ENCODE results near the gene MAEA. TPM values are rescaled to one million over a fixed set of nuclear protein-coding genes. Genes with fewer than 3 reads are reported as not detected.
A peak's percentile ranks its signal among the peaks of the same experiment; 100 is the strongest.

Gene MAEA
- total RNA-seq, 2 experiments from 2014 or later, result 61.5 to 63.2 TPM

DNA sequence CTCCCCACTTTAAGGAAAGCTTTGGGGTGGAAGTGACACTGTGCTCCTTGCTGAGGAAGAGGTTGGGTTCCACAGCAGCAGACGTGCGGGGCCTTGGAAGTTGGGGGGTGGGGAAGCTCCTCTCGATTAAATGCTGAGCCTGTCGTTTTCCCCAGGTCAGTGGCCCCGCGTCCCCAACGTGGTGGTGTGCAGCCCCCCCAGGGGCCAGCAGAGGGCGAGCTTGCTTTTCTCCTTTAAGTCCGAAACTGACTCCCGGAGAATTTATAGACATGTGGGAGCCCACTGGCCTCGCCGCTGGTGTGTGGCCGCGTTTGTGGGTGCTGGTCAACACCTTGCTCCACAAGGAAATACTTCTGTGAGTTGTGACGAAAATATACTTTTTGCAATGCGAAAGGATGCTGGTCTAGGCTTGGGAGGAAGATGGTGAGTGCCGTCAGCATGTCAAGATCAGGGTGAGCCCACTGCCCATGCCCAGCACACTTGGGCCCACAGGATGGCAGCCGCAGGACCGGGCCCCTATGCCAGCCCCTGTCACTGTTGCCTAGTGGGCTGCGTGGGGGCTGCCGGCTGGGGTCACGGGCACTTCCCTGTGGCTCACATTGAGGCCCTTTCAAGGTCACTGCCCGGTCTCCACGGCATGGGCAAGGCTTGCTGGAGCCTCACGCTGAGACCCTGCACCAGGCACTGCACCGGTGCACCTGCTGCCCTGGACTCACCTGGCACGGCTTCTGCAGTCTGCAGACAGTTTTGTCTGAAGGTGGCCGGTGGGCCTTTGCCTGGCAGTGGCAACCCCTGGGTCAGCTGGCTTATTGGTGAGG, 66.7 kb downstream of the MAEA start:
- Histone ChIP-seq H3K36me3 (ENCODE audit: insufficient read depth, low read length) (peaks cover 58% of the 10 kb centered on the region), H3K4me3 (ENCODE audit: low read length) (no peak overlapping the region), H3K27ac (ENCODE audit: low read depth in 1 of 2, low read length in 2 of 2) (no peak overlapping the region), H3K9me3 (ENCODE audit: control insufficient read depth in 1 of 2, insufficient read depth in 1 of 2, low read length in 2 of 2) (no peaks in the 10 kb centered on the region), H3K27me3 (ENCODE audit: control insufficient read depth in 1 of 2, insufficient read depth in 2 of 2, low read length in 2 of 2) (no peaks in the 10 kb centered on the region), H3K4me1 (ENCODE audit: insufficient read depth, low read length) (peaks cover 16% of the 10 kb centered on the region)
- POLR2A ChIA-PET, result interaction anchor here (1.6 to 2.5 kb wide), 2 partner anchors 9 to 249 kb away, joined by 5 to 10 read pairs; partner anchors contain the start of gene UVSSA
- no peak overlapping the region for H3K4me3 Mint-ChIP-seq
- no peak overlapping the region for H3K27ac Mint-ChIP-seq
- H3K27me3 Mint-ChIP-seq, result no peaks in the 10 kb centered on the region
- CTCF ChIA-PET, result interaction anchor here (0.9 to 1.4 kb wide), 4 partner anchors 9 to 273 kb away, joined by 3 to 6 read pairs (median 5); no protein-coding TSS in a partner anchor
- ATAC-seq (ENCODE audit: poor library complexity), result peak; percentile 37
- peak; percentile 29 to 71 (median 40) for DNase-seq
- intact Hi-C loops (cut with DNase I, micrococcal nuclease), result loop anchor here in 1 of 2 experiments (1.0 to 2.0 kb wide), 2 partner anchors 248 to 273 kb away; no protein-coding TSS in a partner anchor
- peaks cover 7% of the 10 kb centered on the region for H3K4me1 Mint-ChIP-seq (ENCODE audit: low read depth)
- H3K9me3 Mint-ChIP-seq, result no peaks in the 10 kb centered on the region
- TF ChIP-seq, protein P1, sequence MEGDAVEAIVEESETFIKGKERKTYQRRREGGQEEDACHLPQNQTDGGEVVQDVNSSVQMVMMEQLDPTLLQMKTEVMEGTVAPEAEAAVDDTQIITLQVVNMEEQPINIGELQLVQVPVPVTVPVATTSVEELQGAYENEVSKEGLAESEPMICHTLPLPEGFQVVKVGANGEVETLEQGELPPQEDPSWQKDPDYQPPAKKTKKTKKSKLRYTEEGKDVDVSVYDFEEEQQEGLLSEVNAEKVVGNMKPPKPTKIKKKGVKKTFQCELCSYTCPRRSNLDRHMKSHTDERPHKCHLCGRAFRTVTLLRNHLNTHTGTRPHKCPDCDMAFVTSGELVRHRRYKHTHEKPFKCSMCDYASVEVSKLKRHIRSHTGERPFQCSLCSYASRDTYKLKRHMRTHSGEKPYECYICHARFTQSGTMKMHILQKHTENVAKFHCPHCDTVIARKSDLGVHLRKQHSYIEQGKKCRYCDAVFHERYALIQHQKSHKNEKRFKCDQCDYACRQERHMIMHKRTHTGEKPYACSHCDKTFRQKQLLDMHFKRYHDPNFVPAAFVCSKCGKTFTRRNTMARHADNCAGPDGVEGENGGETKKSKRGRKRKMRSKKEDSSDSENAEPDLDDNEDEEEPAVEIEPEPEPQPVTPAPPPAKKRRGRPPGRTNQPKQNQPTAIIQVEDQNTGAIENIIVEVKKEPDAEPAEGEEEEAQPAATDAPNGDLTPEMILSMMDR (IDR thresholded peaks at IDR 0.05), result peak; percentile 80
- peaks cover 11% of the 10 kb centered on the region for H3K36me3 Mint-ChIP-seq (ENCODE audit: low read depth)

DNA sequence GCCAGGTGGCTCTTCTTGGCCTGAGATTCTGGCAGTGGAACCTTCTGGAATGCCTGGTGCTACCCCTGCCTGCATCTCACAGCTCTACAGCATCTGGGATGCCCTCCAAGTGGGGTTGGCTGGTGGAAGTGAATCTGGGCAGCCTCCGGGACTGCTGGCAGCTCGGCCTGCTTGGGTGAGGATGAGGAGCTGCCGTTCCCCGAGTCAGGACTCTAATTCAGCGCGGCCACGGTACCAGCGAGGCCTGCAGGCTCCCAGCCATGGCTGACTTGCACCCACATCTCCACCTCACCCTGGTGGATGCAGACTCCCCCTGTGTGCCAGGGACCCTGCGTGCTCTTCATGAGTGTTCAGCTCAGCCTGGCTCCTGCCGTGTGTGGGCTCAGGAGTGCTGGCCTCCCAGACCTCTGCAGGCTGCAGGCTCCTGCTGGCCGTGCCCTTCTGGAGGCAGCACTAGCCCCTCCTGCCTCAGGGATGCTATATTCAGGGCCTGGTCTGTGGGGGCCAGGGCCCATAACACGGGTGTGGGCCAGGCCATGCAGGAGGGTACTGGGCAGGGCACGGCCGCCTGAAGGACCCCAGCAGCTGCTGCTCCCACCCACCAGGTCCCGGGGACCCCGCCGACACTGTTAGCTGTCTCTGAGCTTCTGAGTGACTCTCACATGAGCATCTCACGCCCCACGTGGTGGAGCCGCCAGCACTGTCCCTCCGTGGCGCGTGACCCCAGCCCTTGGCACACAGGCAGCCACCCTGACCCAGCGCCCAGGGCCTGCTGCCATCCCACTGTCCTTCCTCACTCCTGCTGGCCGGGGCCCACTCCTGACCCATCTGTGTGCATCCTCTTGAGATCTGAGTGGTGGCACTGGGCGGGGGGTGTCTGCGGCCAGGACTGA, 67.9 kb downstream of the MAEA start:
- H3K9me3 Mint-ChIP-seq, result no peaks in the 10 kb centered on the region
- intact Hi-C loops (cut with DNase I, micrococcal nuclease), result loop anchor here in 1 of 2 experiments (2.0 kb wide), 1 partner anchor 247 kb away; no protein-coding TSS in a partner anchor
- Histone ChIP-seq H3K27ac (ENCODE audit: low read depth in 1 of 2, low read length in 2 of 2) (no peak overlapping the region), H3K36me3 (ENCODE audit: insufficient read depth, low read length) (peaks cover 51% of the 10 kb centered on the region), H3K27me3 (ENCODE audit: control insufficient read depth in 1 of 2, insufficient read depth in 2 of 2, low read length in 2 of 2) (no peaks in the 10 kb centered on the region), H3K9me3 (ENCODE audit: control insufficient read depth in 1 of 2, insufficient read depth in 1 of 2, low read length in 2 of 2) (no peaks in the 10 kb centered on the region), H3K4me1 (ENCODE audit: insufficient read depth, low read length) (peaks cover 6% of the 10 kb centered on the region), H3K4me3 (ENCODE audit: low read length) (no peak overlapping the region)
- ATAC-seq (ENCODE audit: poor library complexity) (no peak), DNase-seq (no peak)
- H3K36me3 Mint-ChIP-seq (ENCODE audit: low read depth), result peaks cover 9% of the 10 kb centered on the region
- POLR2A ChIA-PET, result interaction anchor here (2.5 kb wide), 1 partner anchor 10 kb away, joined by 10 read pairs; the partner anchor contains the start of gene UVSSA
- TF ChIP-seq, protein P1 (IDR thresholded peaks at IDR 0.05), result no peak
- H3K27me3 Mint-ChIP-seq, result no peaks in the 10 kb centered on the region
- no peak overlapping the region for H3K27ac Mint-ChIP-seq
- no peaks in the 10 kb centered on the region for H3K4me1 Mint-ChIP-seq (ENCODE audit: low read depth)
- H3K4me3 Mint-ChIP-seq, result no peak overlapping the region
- CTCF ChIA-PET, result no interaction called here

DNA sequence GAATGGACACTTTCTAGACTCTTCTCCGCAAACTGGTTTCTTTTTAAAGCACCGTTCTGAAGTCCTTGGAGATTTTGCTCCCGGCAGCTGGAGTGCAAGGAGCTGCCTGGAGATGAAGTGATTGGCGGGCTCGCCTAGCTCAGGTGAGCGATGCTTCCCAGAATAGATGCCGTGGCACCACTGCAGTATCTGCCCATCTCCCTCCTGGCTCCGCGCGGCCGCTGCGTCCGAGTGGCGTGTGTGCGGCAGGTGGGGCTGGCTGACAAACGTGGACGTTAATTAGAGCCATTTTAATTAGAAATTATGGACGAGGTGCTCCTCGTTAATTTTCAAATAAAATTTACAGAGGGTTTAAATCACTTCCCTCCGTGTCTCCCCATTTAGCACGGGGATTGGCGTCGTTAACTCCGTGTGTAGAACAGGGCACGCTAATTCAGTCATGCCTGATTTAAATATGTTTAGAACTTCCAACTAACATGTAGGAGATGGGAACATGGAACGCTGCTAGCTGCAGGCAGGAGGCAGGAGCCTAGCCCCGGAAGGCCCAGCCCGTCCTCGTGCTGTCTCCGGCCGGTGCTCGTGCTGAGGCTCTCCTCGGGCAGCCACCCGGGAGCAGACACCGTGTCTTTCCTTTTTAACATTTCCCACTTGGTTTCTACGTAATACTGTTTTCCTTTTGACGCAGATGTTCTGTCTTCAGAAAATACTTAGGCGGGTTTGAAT, 68.9 kb downstream of the MAEA start:
- intact Hi-C loops (cut with DNase I, micrococcal nuclease), result no loop called here
- TF ChIP-seq, protein P1 (IDR thresholded peaks at IDR 0.05), result no peak
- Histone ChIP-seq H3K4me1 (ENCODE audit: insufficient read depth, low read length) (peaks cover 6% of the 10 kb centered on the region), H3K27me3 (ENCODE audit: control insufficient read depth in 1 of 2, insufficient read depth in 2 of 2, low read length in 2 of 2) (no peaks in the 10 kb centered on the region), H3K27ac (ENCODE audit: low read depth in 1 of 2, low read length in 2 of 2) (no peak overlapping the region), H3K36me3 (ENCODE audit: insufficient read depth, low read length) (peaks cover 44% of the 10 kb centered on the region), H3K9me3 (ENCODE audit: control insufficient read depth in 1 of 2, insufficient read depth in 1 of 2, low read length in 2 of 2) (no peaks in the 10 kb centered on the region), H3K4me3 (ENCODE audit: low read length) (no peak overlapping the region)
- POLR2A ChIA-PET, result no interaction called here
- Mint-ChIP-seq H3K27me3 (no peaks in the 10 kb centered on the region), H3K27ac (no peak overlapping the region), H3K9me3 (no peaks in the 10 kb centered on the region), H3K36me3 (ENCODE audit: low read depth) (peaks cover 15% of the 10 kb centered on the region), H3K4me3 (no peak overlapping the region), H3K4me1 (ENCODE audit: low read depth) (no peaks in the 10 kb centered on the region)
- ATAC-seq (ENCODE audit: poor library complexity) (no peak), DNase-seq (no peak)
- CTCF ChIA-PET, result no interaction called here
